Muscle of leg (tissue), 11 donors: ENCODE data around the gene SERTAD2. TPM values are rescaled to one million over a fixed set of nuclear protein-coding genes. Genes with fewer than 3 reads are reported as not detected.

ENCODE experiments used
- DNase-seq: peaks from one replicate; pipeline ENCODE4 v3.0.0; 2013
- H3K27ac ChIP-seq: one replicate; pipeline ENCODE4 v1.5.1; 2013; ENCODE audit warnings: mild to moderate bottlenecking, low read length, control low read depth
- H3K27me3 ChIP-seq: one replicate; pipeline ENCODE4 v1.6.1; 2013; ENCODE audit warnings: low read length; ENCODE audit not compliant: control insufficient read depth, insufficient read depth
- H3K36me3 ChIP-seq: one replicate; pipeline ENCODE4 v1.6.1; 2013; ENCODE audit warnings: low read length; ENCODE audit not compliant: control insufficient read depth, insufficient read depth
- H3K4me1 ChIP-seq: one replicate; pipeline ENCODE4 v1.6.1; 2013; ENCODE audit warnings: low read length; ENCODE audit not compliant: control insufficient read depth, insufficient read depth
- H3K4me3 ChIP-seq: one replicate; pipeline ENCODE4 v1.5.1; 2013; ENCODE audit warnings: low read length, control low read depth
- H3K9me3 ChIP-seq: replicated peaks from 2 replicates; pipeline ENCODE4 v1.6.1; 2013; ENCODE audit warnings: low read depth, low read length; ENCODE audit not compliant: control insufficient read depth
- WGBS: methylation state at CpG from one replicate; pipeline ENCODE4 v1.1.5; 2013; ENCODE audit warnings: missing lambda C conversion rate; ENCODE audit not compliant: insufficient coverage; 5-methylcytosine and 5-hydroxymethylcytosine counted together
- polyA plus RNA-seq, 8 donors: library from polyadenylated mRNA; unstranded; fragments of 120-200 nt; gene quantifications; one replicate each; pipeline versions ENCODE4 v1.2.1 to v1.2.3, GENCODE V29; 2013; ENCODE audit warnings: inconsistent platforms in 1 of 8, low replicate concordance in 1 of 8; ENCODE audit not compliant: insufficient read length in 8 of 8, insufficient read depth in 1 of 8
- total RNA-seq: library from RNA; stranded (reverse); fragments of 120-200 nt; gene quantifications from one replicate; pipeline ENCODE4 v1.2.4, GENCODE V29; 2013

The SERTAD2 gene
- total and polyA plus RNA-seq, 9 donors = 11.0 to 30.4 (median 23.0) TPM

DNA sequence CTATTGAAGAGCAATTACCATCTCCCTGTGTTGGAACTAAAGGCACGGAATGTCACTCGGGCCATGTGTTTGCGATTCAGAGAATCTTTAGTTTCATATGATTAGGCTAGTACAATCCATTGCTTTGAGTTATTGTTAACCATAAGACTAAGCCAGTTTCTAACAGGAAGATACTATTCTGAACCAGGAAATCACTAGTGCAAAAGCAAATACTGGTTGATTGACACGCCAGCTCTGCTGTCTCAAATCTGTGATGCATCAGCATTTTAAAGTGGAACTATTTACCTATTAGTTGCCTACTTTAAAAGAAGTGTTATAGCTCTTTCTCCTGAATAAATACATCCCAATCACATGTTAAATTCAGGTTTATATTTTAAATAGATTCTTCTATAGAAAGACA, 67.7 kb downstream of the SERTAD2 start:
- WGBS = no CpG with 5 or more reads among the region's 4 CpGs
- Histone ChIP-seq H3K27me3 (no peaks in the 10 kb centered on the region), H3K9me3 (no peaks in the 10 kb centered on the region), H3K27ac (no peak overlapping the region), H3K4me1 (no peaks in the 10 kb centered on the region), H3K4me3 (no peak overlapping the region), H3K36me3 (peaks cover 10% of the 10 kb centered on the region)
- DNase-seq = no peak

DNA sequence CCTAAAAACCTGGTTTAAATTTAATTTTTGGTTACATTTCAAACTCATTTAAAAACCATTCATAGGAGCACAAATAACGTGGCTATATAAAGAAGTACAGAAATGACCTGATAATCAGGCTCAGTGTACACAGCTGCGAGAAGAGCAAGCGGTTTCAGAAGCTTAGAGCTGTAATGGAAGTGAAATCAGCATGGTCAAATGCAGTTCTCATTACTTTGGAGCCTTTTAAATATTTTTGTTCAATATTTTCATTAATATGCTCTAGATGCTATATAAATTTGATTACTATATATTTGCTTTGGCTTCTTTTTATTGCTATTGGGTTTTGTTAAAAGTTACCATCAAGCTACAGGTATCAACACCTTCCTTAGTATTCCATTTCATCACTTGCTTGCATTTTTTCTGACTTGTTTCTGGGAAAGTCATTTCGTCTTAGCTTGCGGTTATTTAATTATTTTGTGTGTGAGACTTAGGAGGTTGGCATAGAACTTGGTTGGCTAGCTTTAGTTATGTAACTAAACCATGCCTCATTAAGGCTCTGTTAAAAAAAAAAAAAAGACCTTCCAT, 70.9 kb downstream of the SERTAD2 start:
- WGBS = 40% methylated on average over 1 of the region's 5 CpGs
- H3K36me3 ChIP-seq = peaks cover 10% of the 10 kb centered on the region
- no peaks in the 10 kb centered on the region for H3K9me3 ChIP-seq
- no peak overlapping the region for H3K27ac ChIP-seq
- H3K4me3 ChIP-seq = no peak overlapping the region
- H3K27me3 ChIP-seq = no peaks in the 10 kb centered on the region
- no peaks in the 10 kb centered on the region for H3K4me1 ChIP-seq
- DNase-seq = peak; percentile 38

DNA sequence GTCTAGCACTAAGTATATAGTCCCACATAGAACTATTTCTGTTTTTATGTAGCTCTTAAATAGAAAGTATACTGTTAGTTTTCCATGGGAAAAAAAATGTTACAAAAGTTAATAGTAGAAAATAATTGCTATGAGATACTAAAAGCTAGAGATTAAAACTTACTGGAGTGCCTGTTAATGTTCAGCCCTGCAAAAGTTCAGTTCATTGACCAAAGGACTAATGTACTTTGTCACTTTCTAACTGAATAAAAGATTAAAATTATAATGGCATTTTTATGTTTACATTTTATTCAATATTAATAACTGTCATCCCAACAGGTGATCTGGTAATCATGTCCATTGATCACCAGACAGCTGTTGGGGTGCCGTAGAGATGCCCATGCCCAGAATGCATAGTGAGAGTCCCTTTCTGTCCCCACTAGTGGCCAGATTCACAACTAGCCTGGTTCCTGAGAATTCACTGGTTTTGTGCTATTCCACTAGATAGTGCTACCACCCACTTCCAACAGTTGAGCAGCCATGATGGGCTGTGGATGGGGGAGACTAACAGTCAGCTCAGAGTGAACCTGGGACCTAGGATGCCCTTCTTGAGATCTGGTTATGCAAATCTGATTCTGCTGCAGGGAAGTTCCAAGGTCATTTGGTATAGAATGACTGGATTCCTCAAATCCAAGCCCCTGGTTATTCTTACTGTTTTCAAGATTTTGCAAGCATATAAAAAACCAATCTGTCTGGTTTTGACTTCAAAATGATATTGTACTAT, 71.8 kb downstream of the SERTAD2 start:
- Histone ChIP-seq H3K36me3 (peaks cover 10% of the 10 kb centered on the region), H3K27ac (no peak overlapping the region), H3K27me3 (no peaks in the 10 kb centered on the region), H3K9me3 (no peaks in the 10 kb centered on the region), H3K4me3 (no peak overlapping the region), H3K4me1 (no peaks in the 10 kb centered on the region)
- WGBS = 88% methylated on average over 1 of the region's 1 CpG
- DNase-seq = no peak

Other genes starting within 250 kb of the SERTAD2 start
- gene LGALSL, start 199.8 kb downstream of the SERTAD2 start, total RNA-seq = 12.2 TPM
- 10 to 100 TPM; 17.0 to 28.9 (median 22.6) TPM for gene LGALSL, start 199.8 kb downstream of the SERTAD2 start, polyA plus RNA-seq
- gene AFTPH, start 129.6 kb downstream of the SERTAD2 start, total RNA-seq = 21.2 TPM
- 10 to 100 TPM; 15.7 to 22.5 (median 17.4) TPM for gene AFTPH, start 129.6 kb downstream of the SERTAD2 start, polyA plus RNA-seq